ENCODE data around the gene ABCA7. TPM values are rescaled to one million over a fixed set of nuclear protein-coding genes. Genes with fewer than 3 reads are reported as not detected.

The ABCA7 gene
- total RNA-seq, 1 donor from 2014 or later = 6.7 TPM

DNA sequence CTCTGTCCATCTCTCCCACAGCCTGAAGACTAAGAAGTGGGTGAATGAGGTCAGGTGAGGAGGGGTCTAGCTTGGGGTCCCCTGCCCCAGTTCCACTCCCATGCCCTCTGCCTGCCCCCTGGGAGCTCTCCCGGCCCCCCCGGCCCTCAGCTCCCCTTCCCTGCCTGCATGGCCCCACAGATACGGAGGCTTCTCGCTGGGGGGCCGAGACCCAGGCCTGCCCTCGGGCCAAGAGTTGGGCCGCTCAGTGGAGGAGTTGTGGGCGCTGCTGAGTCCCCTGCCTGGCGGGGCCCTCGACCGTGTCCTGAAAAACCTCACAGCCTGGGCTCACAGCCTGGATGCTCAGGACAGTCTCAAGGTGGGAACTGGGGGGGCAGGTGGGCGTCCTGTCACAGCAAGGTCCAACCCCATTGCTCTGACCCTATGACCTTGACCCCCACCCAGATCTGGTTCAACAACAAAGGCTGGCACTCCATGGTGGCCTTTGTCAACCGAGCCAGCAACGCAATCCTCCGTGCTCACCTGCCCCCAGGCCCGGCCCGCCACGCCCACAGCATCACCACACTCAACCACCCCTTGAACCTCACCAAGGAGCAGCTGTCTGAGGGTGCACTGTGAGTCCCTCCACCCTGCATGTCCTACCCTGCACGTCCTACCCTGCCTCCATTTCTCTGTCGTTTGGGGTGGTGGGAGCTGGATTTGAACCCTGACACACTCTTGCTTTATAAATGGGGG is 16.1 kb downstream of the ABCA7 start:
- Mint-ChIP-seq H3K27me3 (ENCODE audit: low read depth) (no peaks in the 10 kb centered on the region), H3K27ac (ENCODE audit: unreplicated experiment) (no peak overlapping the region), H3K9me3 (ENCODE audit: low read depth) (no peaks in the 10 kb centered on the region), H3K4me3 (ENCODE audit: unreplicated experiment) (no peak overlapping the region), H3K4me1 (ENCODE audit: low read depth) (no peaks in the 10 kb centered on the region), H3K36me3 (ENCODE audit: low read depth) (no peaks in the 10 kb centered on the region)
- TF ChIP-seq, protein P1, sequence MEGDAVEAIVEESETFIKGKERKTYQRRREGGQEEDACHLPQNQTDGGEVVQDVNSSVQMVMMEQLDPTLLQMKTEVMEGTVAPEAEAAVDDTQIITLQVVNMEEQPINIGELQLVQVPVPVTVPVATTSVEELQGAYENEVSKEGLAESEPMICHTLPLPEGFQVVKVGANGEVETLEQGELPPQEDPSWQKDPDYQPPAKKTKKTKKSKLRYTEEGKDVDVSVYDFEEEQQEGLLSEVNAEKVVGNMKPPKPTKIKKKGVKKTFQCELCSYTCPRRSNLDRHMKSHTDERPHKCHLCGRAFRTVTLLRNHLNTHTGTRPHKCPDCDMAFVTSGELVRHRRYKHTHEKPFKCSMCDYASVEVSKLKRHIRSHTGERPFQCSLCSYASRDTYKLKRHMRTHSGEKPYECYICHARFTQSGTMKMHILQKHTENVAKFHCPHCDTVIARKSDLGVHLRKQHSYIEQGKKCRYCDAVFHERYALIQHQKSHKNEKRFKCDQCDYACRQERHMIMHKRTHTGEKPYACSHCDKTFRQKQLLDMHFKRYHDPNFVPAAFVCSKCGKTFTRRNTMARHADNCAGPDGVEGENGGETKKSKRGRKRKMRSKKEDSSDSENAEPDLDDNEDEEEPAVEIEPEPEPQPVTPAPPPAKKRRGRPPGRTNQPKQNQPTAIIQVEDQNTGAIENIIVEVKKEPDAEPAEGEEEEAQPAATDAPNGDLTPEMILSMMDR (IDR thresholded peaks at IDR 0.05) = no peak
- DNase-seq (ENCODE audit: low spot score) = no peak

DNA sequence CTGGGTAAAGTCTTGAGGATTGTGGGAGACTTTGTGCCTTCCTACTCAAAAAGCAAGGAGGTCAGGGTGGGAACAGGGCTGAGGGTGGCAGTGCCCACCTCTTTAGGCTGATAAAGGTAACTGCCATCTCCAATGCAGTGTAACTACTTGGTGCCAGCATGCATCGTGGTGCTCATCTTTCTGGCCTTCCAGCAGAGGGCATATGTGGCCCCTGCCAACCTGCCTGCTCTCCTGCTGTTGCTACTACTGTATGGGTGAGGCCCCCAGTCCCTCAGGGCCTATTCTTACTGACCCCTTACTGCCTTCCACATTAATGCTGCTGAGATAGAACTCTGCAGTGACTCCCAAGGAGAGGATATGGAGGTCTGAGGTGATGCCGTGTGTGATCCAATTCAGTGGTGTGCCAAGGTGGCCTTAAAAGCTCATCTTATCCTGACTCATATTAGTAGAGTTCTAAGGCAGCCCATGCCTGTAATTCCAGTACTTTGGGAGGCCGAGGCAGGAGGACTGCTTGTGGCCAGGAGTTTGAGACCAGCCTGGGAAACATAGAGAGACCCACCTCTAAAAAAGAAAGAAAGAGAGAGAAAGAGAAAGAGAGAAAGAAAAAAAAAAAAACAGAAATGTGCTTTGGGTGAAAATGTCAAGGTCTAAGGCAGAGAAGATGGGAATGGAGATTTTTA is 17.4 kb downstream of the ABCA7 start:
- Mint-ChIP-seq H3K4me1 (ENCODE audit: low read depth) (no peaks in the 10 kb centered on the region), H3K4me3 (ENCODE audit: unreplicated experiment) (no peak overlapping the region), H3K27ac (ENCODE audit: unreplicated experiment) (no peak overlapping the region), H3K9me3 (ENCODE audit: low read depth) (no peaks in the 10 kb centered on the region), H3K36me3 (ENCODE audit: low read depth) (no peaks in the 10 kb centered on the region), H3K27me3 (ENCODE audit: low read depth) (no peaks in the 10 kb centered on the region)
- TF ChIP-seq, protein P1 (IDR thresholded peaks at IDR 0.05) = peak; percentile 69
- no peak for DNase-seq (ENCODE audit: low spot score)

DNA sequence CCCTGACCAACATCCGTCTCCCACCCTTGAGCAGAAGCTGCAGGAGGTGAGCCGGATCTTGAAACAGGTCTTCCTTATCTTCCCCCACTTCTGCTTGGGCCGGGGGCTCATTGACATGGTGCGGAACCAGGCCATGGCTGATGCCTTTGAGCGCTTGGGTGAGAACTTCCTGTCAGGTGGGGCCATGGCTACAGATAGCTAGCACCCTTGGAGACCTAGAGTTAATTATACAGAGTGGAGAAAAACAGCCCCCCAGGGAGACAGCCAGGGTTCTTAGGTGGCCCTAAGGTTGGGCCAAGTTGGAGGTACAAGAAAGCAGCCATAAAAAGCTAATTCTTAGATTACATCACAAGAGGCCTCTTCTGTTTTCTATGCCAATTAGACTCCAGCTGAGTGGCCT is 18.2 kb downstream of the ABCA7 start:
- TF ChIP-seq, protein P1 (IDR thresholded peaks at IDR 0.05) = no peak
- Mint-ChIP-seq H3K36me3 (ENCODE audit: low read depth) (no peaks in the 10 kb centered on the region), H3K4me1 (ENCODE audit: low read depth) (no peaks in the 10 kb centered on the region), H3K27ac (ENCODE audit: unreplicated experiment) (no peak overlapping the region), H3K4me3 (ENCODE audit: unreplicated experiment) (no peak overlapping the region), H3K9me3 (ENCODE audit: low read depth) (no peaks in the 10 kb centered on the region), H3K27me3 (ENCODE audit: low read depth) (no peaks in the 10 kb centered on the region)
- no peak for DNase-seq (ENCODE audit: low spot score)

DNA sequence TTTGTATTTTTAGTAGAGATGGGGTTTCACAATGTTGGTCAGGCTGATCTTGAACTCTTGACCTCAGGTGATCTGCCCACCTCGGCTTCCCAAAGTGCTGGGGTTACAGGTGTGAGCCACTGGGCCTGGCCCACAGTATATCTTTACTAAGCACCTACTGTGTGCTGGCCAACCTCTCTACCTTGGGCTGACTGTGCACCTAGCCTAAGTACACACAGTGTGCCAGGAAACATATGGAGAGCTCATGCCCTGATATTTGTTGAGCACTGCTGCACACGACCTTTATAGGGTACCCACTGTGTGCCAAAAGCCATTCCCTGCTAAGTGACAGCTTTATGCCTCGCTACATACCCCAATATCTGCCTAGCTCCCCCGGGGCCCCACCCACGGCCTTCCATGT is 20.8 kb downstream of the ABCA7 start:
- DNase-seq (ENCODE audit: low spot score) = no peak
- TF ChIP-seq, protein P1 (IDR thresholded peaks at IDR 0.05) = no peak
- Mint-ChIP-seq H3K27me3 (ENCODE audit: low read depth) (no peaks in the 10 kb centered on the region), H3K4me3 (ENCODE audit: unreplicated experiment) (no peak overlapping the region), H3K27ac (ENCODE audit: unreplicated experiment) (no peak overlapping the region), H3K36me3 (ENCODE audit: low read depth) (no peaks in the 10 kb centered on the region), H3K9me3 (ENCODE audit: low read depth) (no peaks in the 10 kb centered on the region), H3K4me1 (ENCODE audit: low read depth) (peaks cover 3% of the 10 kb centered on the region)

DNA sequence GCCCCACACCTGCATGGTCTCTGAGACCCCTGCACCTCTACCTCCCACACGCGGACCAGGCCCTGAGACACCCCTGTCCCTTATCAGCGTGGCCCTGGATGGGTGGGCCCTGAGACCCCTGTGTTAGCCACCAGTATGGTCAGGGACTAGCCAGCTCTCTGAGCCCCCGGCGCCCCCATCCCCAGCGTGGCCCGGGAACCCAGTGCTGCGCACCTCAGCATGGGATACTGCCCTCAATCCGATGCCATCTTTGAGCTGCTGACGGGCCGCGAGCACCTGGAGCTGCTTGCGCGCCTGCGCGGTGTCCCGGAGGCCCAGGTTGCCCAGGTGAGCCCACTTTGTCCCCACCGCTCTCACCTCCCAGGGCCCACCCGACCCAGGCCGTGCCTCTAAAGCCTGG is 22.1 kb downstream of the ABCA7 start:
- H3K27ac Mint-ChIP-seq (ENCODE audit: unreplicated experiment) = no peak overlapping the region
- no peaks in the 10 kb centered on the region for H3K36me3 Mint-ChIP-seq (ENCODE audit: low read depth)
- H3K9me3 Mint-ChIP-seq (ENCODE audit: low read depth) = no peaks in the 10 kb centered on the region
- H3K4me1 Mint-ChIP-seq (ENCODE audit: low read depth) = peaks cover 3% of the 10 kb centered on the region
- TF ChIP-seq, protein P1 (IDR thresholded peaks at IDR 0.05) = no peak
- H3K27me3 Mint-ChIP-seq (ENCODE audit: low read depth) = peaks cover 2% of the 10 kb centered on the region
- H3K4me3 Mint-ChIP-seq (ENCODE audit: unreplicated experiment) = no peak overlapping the region
- DNase-seq (ENCODE audit: low spot score) = no peak

All from chondrocyte (in vitro differentiated cells).